ENCODE data around the gene DZIP1L. TPM values are rescaled to one million over a fixed set of nuclear protein-coding genes. Genes with fewer than 3 reads are reported as not detected.

The DZIP1L gene
- total RNA-seq, 1 donor from 2014 or later = 1.7 TPM

GRCh38 chr3:138033202-138033691 lies 82.2 kb downstream of the DZIP1L start:
- DNase-seq (ENCODE audit: low read depth in 2 of 2) = no peak

GRCh38 chr3:138032567-138032966 lies 82.8 kb downstream of the DZIP1L start:
- no peak for DNase-seq (ENCODE audit: low read depth in 2 of 2)

- DNase-seq (ENCODE audit: low read depth in 2 of 2) = no peak
Measured at GRCh38 chr3:138031536-138031935, 83.9 kb downstream of the DZIP1L start.

GRCh38 chr3:138030734-138031280 lies 84.6 kb downstream of the DZIP1L start:
- DNase-seq (ENCODE audit: low read depth in 2 of 2) = no peak

- no peak for DNase-seq (ENCODE audit: low read depth in 2 of 2)
Measured at GRCh38 chr3:138027821-138028220, 87.6 kb downstream of the DZIP1L start.

GRCh38 chr3:138025553-138025952 lies 89.9 kb downstream of the DZIP1L start:
- DNase-seq (ENCODE audit: low read depth in 2 of 2) = no peak

- no peak for DNase-seq (ENCODE audit: low read depth in 2 of 2)
Measured at GRCh38 chr3:138023754-138024153, 91.7 kb downstream of the DZIP1L start.

- no peak for DNase-seq (ENCODE audit: low read depth in 2 of 2)
Measured at GRCh38 chr3:138019281-138020069, 95.9 kb downstream of the DZIP1L start.

GRCh38 chr3:138016065-138016464 lies 99.3 kb downstream of the DZIP1L start:
- no peak for DNase-seq (ENCODE audit: low read depth in 2 of 2)

GRCh38 chr3:138012526-138012925 lies 102.9 kb downstream of the DZIP1L start:
- DNase-seq (ENCODE audit: low read depth in 2 of 2) = no peak

Other genes starting within 250 kb of the DZIP1L start
- gene CLDN18, start 105.4 kb downstream of the DZIP1L start, total RNA-seq = not detected in 2 replicates
- gene A4GNT, start 16.8 kb upstream of the DZIP1L start, total RNA-seq = not detected in 2 replicates
- gene DBR1, start 59.3 kb upstream of the DZIP1L start, total RNA-seq = 12.9 and 13.5 TPM in 2 replicates
- gene ARMC8, start 71.7 kb upstream of the DZIP1L start, total RNA-seq = 41.1 and 51.2 TPM in 2 replicates
- 0.13 TPM in 1 of 2 replicates, not detected in the other for gene NME9, start 214.2 kb upstream of the DZIP1L start, total RNA-seq
- 9.4 and 11.4 TPM in 2 replicates for gene MRAS, start 233.0 kb upstream of the DZIP1L start, total RNA-seq

Measured in dermis microvascular lymphatic vessel endothelial cell (primary cell).